Loucy (cell line): ENCODE data around the gene BCAM.

Source experiments
- H2AFZ ChIP-seq: fragments of 200-600 bp; sonication (generic); 2 replicates; pipeline ENCODE4 v1.6.0; 2016; ENCODE audit warnings: antibody characterized with exemption, mild to moderate bottlenecking, low read length, moderate library complexity
- H3F3A ChIP-seq: fragments of 200-600 bp; 2 replicates; pipeline ENCODE4 v1.6.0; 2016; ENCODE audit warnings: antibody characterized with exemption, low read depth, mild to moderate bottlenecking
- H3K27me3 ChIP-seq: fragments of 200-600 bp; sonication (generic); 2 replicates; pipeline ENCODE4 v1.6.1; 2014; ENCODE audit warnings: low read length, mild to moderate bottlenecking; ENCODE audit not compliant: insufficient read depth, poor library complexity, severe bottlenecking
- H3K36me3 ChIP-seq: fragments of 200-600 bp; sonication (generic); 2 replicates; pipeline ENCODE4 v1.6.1; 2016; ENCODE audit warnings: low read length; ENCODE audit not compliant: insufficient read depth
- H3K4me1 ChIP-seq: fragments of 200-600 bp; sonication (generic); 2 replicates; pipeline ENCODE4 v1.5.1; 2014; ENCODE audit warnings: low read length, mild to moderate bottlenecking; ENCODE audit not compliant: insufficient read depth, poor library complexity, severe bottlenecking
- H3K4me2 ChIP-seq: fragments of 200-600 bp; sonication (generic); 2 replicates; pipeline ENCODE4 v1.6.0; 2014; ENCODE audit warnings: antibody characterized with exemption, low read length, low read depth, mild to moderate bottlenecking; ENCODE audit not compliant: poor library complexity, severe bottlenecking
- H3K4me3 ChIP-seq: fragments of 200-600 bp; sonication (generic); 2 replicates; pipeline ENCODE4 v1.5.1; 2014; ENCODE audit warnings: low read length, mild to moderate bottlenecking, mixed read lengths; ENCODE audit not compliant: poor library complexity, severe bottlenecking
- H3K79me2 ChIP-seq: fragments of 200-600 bp; sonication (generic); 2 replicates; pipeline ENCODE4 v1.6.1; 2014; ENCODE audit warnings: low read length; ENCODE audit not compliant: insufficient read depth
- H3K9ac ChIP-seq: fragments of 200-600 bp; sonication (generic); 2 replicates; pipeline ENCODE4 v1.6.0; 2014; ENCODE audit warnings: mild to moderate bottlenecking, low read depth, low read length, moderate library complexity; ENCODE audit not compliant: poor library complexity, severe bottlenecking
- H3K9me2 ChIP-seq: fragments of 200-600 bp; sonication (generic); replicated peaks from 2 replicates; pipeline ENCODE4 v1.6.1; 2016; ENCODE audit warnings: low read depth, low read length, mixed read lengths
- H3K9me3 ChIP-seq: fragments of 200-600 bp; sonication (generic); 2 replicates; pipeline ENCODE4 v1.6.1; 2014; ENCODE audit warnings: mild to moderate bottlenecking, antibody characterized with exemption, low read length, low read depth; ENCODE audit not compliant: insufficient read depth
- H4K20me1 ChIP-seq: fragments of 200-600 bp; sonication (generic); 2 replicates; pipeline ENCODE4 v1.6.0; 2014; ENCODE audit warnings: antibody characterized with exemption, low read length, mild to moderate bottlenecking; ENCODE audit not compliant: insufficient read depth, poor library complexity, severe bottlenecking
- CTCF ChIP-seq: fragments of 200-600 bp; sonication (generic); conservative IDR thresholded peaks from 2 replicates; pipeline ENCODE4 v1.5.1; 2014; ENCODE audit warnings: mild to moderate bottlenecking, antibody characterized with exemption, low read length
- EZH2phosphoT487 ChIP-seq: fragments of 200-600 bp; IDR thresholded peaks from 2 replicates; pipeline ENCODE4 v1.6.1; 2018; ENCODE audit warnings: antibody characterized with exemption, mild to moderate bottlenecking, moderate library complexity, borderline replicate concordance

Gene BCAM

GRCh38 chr19:44866664-44867063 lies 57.8 kb downstream of the BCAM start:
- H4K20me1 ChIP-seq, result no peaks in the 10 kb centered on the region
- H3K36me3 ChIP-seq, result no peaks in the 10 kb centered on the region
- H3K4me3 ChIP-seq, result no peak overlapping the region
- no peaks in the 10 kb centered on the region for H3K4me1 ChIP-seq
- H3K79me2 ChIP-seq, result no peaks in the 10 kb centered on the region
- no peak overlapping the region for H3K4me2 ChIP-seq
- no peaks in the 10 kb centered on the region for H3K27me3 ChIP-seq
- H3K9me2 ChIP-seq, result no peaks in the 10 kb centered on the region
- H2AFZ ChIP-seq, result no peak overlapping the region
- TF ChIP-seq CTCF (no peak), EZH2phosphoT487 (no peak)
- H3F3A ChIP-seq, result no peaks in the 10 kb centered on the region
- H3K9ac ChIP-seq, result no peak overlapping the region
- H3K9me3 ChIP-seq, result no peaks in the 10 kb centered on the region

- Histone ChIP-seq H2AFZ (no peak overlapping the region), H3K4me2 (no peak overlapping the region), H3K36me3 (no peaks in the 10 kb centered on the region), H3K9ac (no peak overlapping the region), H3K4me1 (no peaks in the 10 kb centered on the region), H4K20me1 (no peaks in the 10 kb centered on the region), H3K9me2 (no peaks in the 10 kb centered on the region), H3F3A (no peaks in the 10 kb centered on the region), H3K9me3 (no peaks in the 10 kb centered on the region), H3K27me3 (no peaks in the 10 kb centered on the region), H3K79me2 (no peaks in the 10 kb centered on the region), H3K4me3 (no peak overlapping the region)
- no peak for TF ChIP-seq EZH2phosphoT487
- TF ChIP-seq CTCF, result no peak
Measured at GRCh38 chr19:44867578-44867977, 58.7 kb downstream of the BCAM start.

GRCh38 chr19:44869733-44870470 lies 61.0 kb downstream of the BCAM start:
- H3K79me2 ChIP-seq, result no peaks in the 10 kb centered on the region
- TF ChIP-seq CTCF, result no peak
- no peak for TF ChIP-seq EZH2phosphoT487
- H3K27me3 ChIP-seq, result no peaks in the 10 kb centered on the region
- no peaks in the 10 kb centered on the region for H4K20me1 ChIP-seq
- no peaks in the 10 kb centered on the region for H3K4me1 ChIP-seq
- no peaks in the 10 kb centered on the region for H3K9me3 ChIP-seq
- H3K4me3 ChIP-seq, result no peak overlapping the region
- H3K36me3 ChIP-seq, result no peaks in the 10 kb centered on the region
- H3K9ac ChIP-seq, result no peak overlapping the region
- no peak overlapping the region for H3K4me2 ChIP-seq
- no peaks in the 10 kb centered on the region for H3K9me2 ChIP-seq
- H2AFZ ChIP-seq, result no peak overlapping the region
- H3F3A ChIP-seq, result no peaks in the 10 kb centered on the region
